Peyer's patch (tissue), 4 donors: ENCODE data around the gene GNAS-AS1. TPM values are rescaled to one million over a fixed set of nuclear protein-coding genes. Genes with fewer than 3 reads are reported as not detected.
A peak's percentile ranks its signal among the peaks of the same experiment; 100 is the strongest.

ENCODE experiments used
- DNase-seq, 3 donors: peaks; one replicate each; pipeline ENCODE4 v3.0.0-alpha.2; 2017 to 2019
- H3K27ac ChIP-seq, 4 donors: fragments of 200-600 bp; sonication (generic); one replicate each; pipeline ENCODE4 v1.5.1; 2016 to 2019
- H3K27me3 ChIP-seq, 2 donors: fragments of 200-600 bp; sonication (generic); one replicate each; pipeline ENCODE4 v1.5.1; 2019
- H3K36me3 ChIP-seq, 3 donors: fragments of 200-600 bp; sonication (generic); one replicate each; pipeline ENCODE4 v1.5.1; 2016 to 2019
- H3K4me1 ChIP-seq, 4 donors: fragments of 200-600 bp; sonication (generic); one replicate each; pipeline ENCODE4 v1.5.1; 2016 to 2019
- H3K4me3 ChIP-seq, 4 donors: fragments of 200-600 bp; sonication (generic); 1 replicate in 3 of 4; 2 replicates in 1 of 4; pipeline ENCODE4 v1.5.1; 2016 to 2019; ENCODE audit warnings: mild to moderate bottlenecking in 1 of 4
- H3K9me3 ChIP-seq, 4 donors: fragments of 200-600 bp; sonication (generic); one replicate each; pipeline ENCODE4 v1.5.1; 2016 to 2019; ENCODE audit warnings: mild to moderate bottlenecking in 1 of 4
- CTCF ChIP-seq, 6 experiments: fragments of 450-650 bp in 4 of 6; fragments of 200-600 bp in 2 of 6; sonication (generic) in 1 of 6; IDR thresholded peaks; one replicate each; pipeline ENCODE4 v1.5.1; 2017 to 2019; ENCODE audit warnings: antibody characterized with exemption in 6 of 6, mild to moderate bottlenecking in 3 of 6, moderate library complexity in 1 of 6
- POLR2A ChIP-seq, 2 donors: fragments of 450-650 bp; IDR thresholded peaks; one replicate each; pipeline ENCODE4 v1.5.1; 2017; ENCODE audit warnings: antibody characterized with exemption in 2 of 2, mild to moderate bottlenecking in 2 of 2, moderate library complexity in 2 of 2
- total RNA-seq, 4 donors: library from RNA; depleted of rRNA; stranded (reverse); fragments of >200 nt; gene quantifications; one replicate each; pipeline ENCODE4 v1.1.0, GENCODE V29; 2016

Gene GNAS-AS1
- total RNA-seq, 4 donors from 2014 or later = 0.67 to 1.3 TPM; not detected in 2

DNA sequence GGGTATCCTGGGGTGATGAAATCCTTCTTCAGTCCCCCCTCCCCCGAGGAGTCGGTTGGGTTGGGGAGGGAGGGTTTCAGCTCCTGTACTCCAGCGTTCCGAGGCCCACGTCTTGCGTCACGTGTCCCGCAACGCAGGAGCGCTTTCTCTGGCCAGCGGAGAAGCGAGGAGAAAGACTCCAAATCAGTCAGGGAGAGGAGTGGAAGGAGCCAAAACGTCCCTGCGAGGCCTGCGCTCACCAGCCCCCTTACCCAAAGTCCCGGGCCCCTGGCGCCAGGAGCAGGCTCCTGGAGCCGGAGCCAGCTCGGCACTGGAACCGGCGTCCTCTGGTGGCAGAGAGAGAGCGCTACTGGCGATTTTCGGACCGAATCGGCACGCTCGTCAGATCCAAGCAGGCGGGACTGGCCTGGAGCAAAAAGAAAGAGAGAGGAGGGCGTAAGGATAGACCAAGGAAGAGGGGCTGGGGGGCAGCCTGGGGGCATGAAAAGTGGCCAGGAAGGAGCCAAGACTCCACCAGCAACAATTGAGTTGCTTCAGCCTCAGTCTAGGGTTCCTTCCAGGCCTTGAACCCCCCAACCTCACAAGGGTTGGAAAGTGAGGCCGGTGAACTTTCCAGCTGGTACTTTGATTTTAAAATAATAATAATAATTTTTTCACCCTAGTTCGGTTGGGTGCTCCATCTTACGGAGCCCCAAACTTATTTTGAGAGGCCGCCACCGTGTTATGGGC, 2.0 kb upstream of the GNAS-AS1 start, which contains the start of gene GNAS:
GNAS (plus strand) TSS at position 174 of the 729 bp plus-strand sequence.
- no peaks in the 10 kb centered on the region for H3K9me3 ChIP-seq
- peaks cover 0 to 12% of the 10 kb centered on the region in 2 donors for H3K27me3 ChIP-seq
- DNase-seq = peak in 2 of 3 donors; percentile 63 to 65
- H3K27ac ChIP-seq = no peak within 1 kb of the TSS
- TF ChIP-seq CTCF (IDR thresholded peaks at IDR 0.05) = peak in 4 of 6 experiments; percentile 44 to 55 (median 50)
- no peak for TF ChIP-seq POLR2A (IDR thresholded peaks at IDR 0.05)
- no peaks in the 10 kb centered on the region for H3K36me3 ChIP-seq
- H3K4me3 ChIP-seq = peak within 1 kb of the TSS; percentile 28 to 51 (median 41)
- H3K4me1 ChIP-seq = peaks cover 0 to 9% (median 4%) of the 10 kb centered on the region in 4 donors

DNA sequence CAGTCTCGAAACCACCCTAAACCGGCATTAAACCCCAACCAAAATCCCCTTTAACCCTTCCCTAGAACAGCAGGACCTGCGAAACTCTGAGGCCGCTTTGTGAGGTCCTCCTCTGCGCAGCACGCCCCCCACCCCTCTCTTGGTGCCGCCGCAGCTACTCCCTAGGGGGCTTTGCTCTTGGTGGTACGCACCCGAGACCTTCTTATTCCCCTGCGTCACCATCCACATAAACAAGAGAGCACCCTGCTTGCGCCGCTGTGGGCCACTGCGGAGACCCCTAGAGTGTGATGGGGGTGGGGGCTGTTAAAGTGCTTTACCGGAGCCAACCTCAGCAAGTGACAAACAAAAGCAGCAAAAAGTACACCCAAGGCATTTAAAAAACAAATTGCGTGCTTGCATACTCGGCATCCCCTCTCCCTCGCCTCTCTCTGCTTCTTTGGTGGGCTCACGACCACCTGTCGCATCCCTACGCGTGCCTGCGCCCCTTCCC, 1.3 kb upstream of the GNAS-AS1 start:
- Histone ChIP-seq H3K4me1 (peaks cover 0 to 9% (median 4%) of the 10 kb centered on the region in 4 donors), H3K9me3 (no peaks in the 10 kb centered on the region), H3K36me3 (no peaks in the 10 kb centered on the region), H3K27ac (no peak overlapping the region), H3K4me3 (peak overlapping the region; percentile 28 to 42 (median 38)), H3K27me3 (peaks cover 0 to 12% of the 10 kb centered on the region in 2 donors)
- TF ChIP-seq POLR2A (IDR thresholded peaks at IDR 0.05) (no peak), CTCF (IDR thresholded peaks at IDR 0.05) (no peak)
- DNase-seq = no peak

DNA sequence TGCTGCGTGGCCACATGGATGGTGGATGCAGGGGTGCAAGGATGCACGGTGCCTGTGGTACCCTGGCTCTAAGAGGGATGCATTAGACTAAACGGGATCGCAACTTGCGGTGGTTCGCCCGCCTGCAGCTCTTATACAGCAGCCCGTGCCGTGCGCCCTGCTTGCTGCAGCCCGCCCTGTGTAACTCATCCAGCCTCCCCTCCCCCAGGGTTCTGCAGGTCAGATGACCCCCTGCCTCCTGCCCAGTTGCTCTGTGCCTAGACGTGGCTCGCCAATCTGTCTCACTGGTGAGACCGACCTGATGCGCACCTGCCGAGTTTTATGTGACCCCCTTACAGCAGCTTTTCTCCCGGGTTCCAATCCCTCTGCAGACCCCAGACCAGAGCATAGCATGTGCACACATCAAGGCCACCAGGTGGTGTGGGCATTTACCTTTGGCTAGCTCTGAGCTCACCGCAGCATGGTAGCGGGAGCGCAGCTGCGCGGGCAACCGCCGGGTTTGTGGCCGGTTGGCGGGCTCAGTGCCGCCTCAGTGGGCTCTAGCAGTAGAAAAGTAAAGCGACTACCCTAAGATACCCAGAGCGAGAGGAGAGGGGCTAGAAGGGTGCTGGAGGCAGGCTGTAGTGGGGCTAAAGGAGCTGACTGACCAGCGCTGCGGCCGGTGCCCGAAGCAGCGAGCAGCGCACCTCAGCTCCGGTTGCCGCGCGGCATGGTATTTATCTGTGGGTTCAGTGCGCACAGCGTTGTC, 693 bp upstream of the GNAS-AS1 start:
- peak overlapping the region; percentile 28 to 51 (median 41) for H3K4me3 ChIP-seq
- peaks cover 0 to 12% of the 10 kb centered on the region in 2 donors for H3K27me3 ChIP-seq
- H3K27ac ChIP-seq = no peak overlapping the region
- no peak for DNase-seq
- peaks cover 0 to 9% (median 4%) of the 10 kb centered on the region in 4 donors for H3K4me1 ChIP-seq
- TF ChIP-seq POLR2A (IDR thresholded peaks at IDR 0.05) (no peak), CTCF (IDR thresholded peaks at IDR 0.05) (no peak)
- no peaks in the 10 kb centered on the region for H3K36me3 ChIP-seq
- no peaks in the 10 kb centered on the region for H3K9me3 ChIP-seq

DNA sequence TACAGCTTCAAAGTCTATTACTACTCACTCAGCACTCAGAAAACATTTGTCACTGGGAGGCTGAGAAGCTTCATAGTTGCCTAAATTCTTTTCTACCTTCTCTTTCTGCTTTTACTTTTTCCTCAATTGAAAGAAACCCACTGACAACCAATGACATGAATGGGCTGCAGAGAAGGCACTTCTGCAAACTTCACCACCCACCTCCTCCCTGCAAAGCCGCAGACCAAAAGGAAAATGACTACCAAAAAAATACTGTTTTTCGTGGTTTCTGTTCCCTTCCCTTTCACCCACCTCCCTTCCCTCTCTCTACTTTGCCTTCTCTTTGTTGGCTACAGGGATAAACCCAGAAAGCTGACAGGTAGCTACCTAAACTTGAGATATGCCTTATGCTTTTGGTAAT, 3.2 kb downstream of the GNAS-AS1 start:
- no peak for DNase-seq
- Histone ChIP-seq H3K9me3 (no peaks in the 10 kb centered on the region), H3K4me3 (no peak overlapping the region), H3K27me3 (peaks cover 0 to 5% of the 10 kb centered on the region in 2 donors), H3K4me1 (no peaks in the 10 kb centered on the region), H3K36me3 (no peaks in the 10 kb centered on the region), H3K27ac (no peak overlapping the region)
- TF ChIP-seq POLR2A (IDR thresholded peaks at IDR 0.05) (no peak), CTCF (IDR thresholded peaks at IDR 0.05) (no peak)

- Histone ChIP-seq H3K27ac (no peak overlapping the region), H3K36me3 (no peaks in the 10 kb centered on the region), H3K4me3 (no peak overlapping the region), H3K9me3 (no peaks in the 10 kb centered on the region), H3K27me3 (no peaks in the 10 kb centered on the region), H3K4me1 (no peaks in the 10 kb centered on the region)
- TF ChIP-seq POLR2A (IDR thresholded peaks at IDR 0.05) = no peak
- no peak for TF ChIP-seq CTCF (IDR thresholded peaks at IDR 0.05)
- no peak for DNase-seq
Observed at GRCh38 chr20:58845706-58846105, 5.0 kb downstream of the GNAS-AS1 start.
